ENCODE data around the gene DIP2C.

The DIP2C gene

GRCh38 chr10:556971-557637 is 132.4 kb downstream of the DIP2C start:
- FAIRE-seq (no peak), DNase-seq (ENCODE audit: insufficient read length) (no peak)
- TF ChIP-seq POLR2A (IDR thresholded peaks at IDR 0.05; ENCODE audit: low read depth, low read length) = no peak
- TF ChIP-seq TAF1 (IDR thresholded peaks at IDR 0.05; ENCODE audit: borderline replicate concordance, low read depth, low read length) = no peak
- no peak for TF ChIP-seq POLR2AphosphoS5 (IDR thresholded peaks at IDR 0.05; ENCODE audit: low read depth, low read length)

GRCh38 chr10:555682-556350 is 133.7 kb downstream of the DIP2C start:
- no peak for TF ChIP-seq POLR2A (IDR thresholded peaks at IDR 0.05; ENCODE audit: low read depth, low read length)
- TF ChIP-seq POLR2AphosphoS5 (IDR thresholded peaks at IDR 0.05; ENCODE audit: low read depth, low read length) = no peak
- no peak for TF ChIP-seq TAF1 (IDR thresholded peaks at IDR 0.05; ENCODE audit: borderline replicate concordance, low read depth, low read length)
- no peak for DNase-seq (ENCODE audit: insufficient read length)
- no peak for FAIRE-seq

GRCh38 chr10:555281-555680 is 134.2 kb downstream of the DIP2C start:
- no peak for DNase-seq (ENCODE audit: insufficient read length)
- no peak for FAIRE-seq
- TF ChIP-seq POLR2AphosphoS5 (IDR thresholded peaks at IDR 0.05; ENCODE audit: low read depth, low read length) (no peak), POLR2A (IDR thresholded peaks at IDR 0.05; ENCODE audit: low read depth, low read length) (no peak), TAF1 (IDR thresholded peaks at IDR 0.05; ENCODE audit: borderline replicate concordance, low read depth, low read length) (no peak)

- FAIRE-seq (no peak), DNase-seq (ENCODE audit: insufficient read length) (no peak)
- TF ChIP-seq POLR2A (IDR thresholded peaks at IDR 0.05; ENCODE audit: low read depth, low read length) = no peak
- no peak for TF ChIP-seq TAF1 (IDR thresholded peaks at IDR 0.05; ENCODE audit: borderline replicate concordance, low read depth, low read length)
- TF ChIP-seq POLR2AphosphoS5 (IDR thresholded peaks at IDR 0.05; ENCODE audit: low read depth, low read length) = no peak
Observed at GRCh38 chr10:554182-554848, 135.2 kb downstream of the DIP2C start.

GRCh38 chr10:553233-553632 is 136.2 kb downstream of the DIP2C start:
- DNase-seq (ENCODE audit: insufficient read length) = no peak
- TF ChIP-seq POLR2AphosphoS5 (IDR thresholded peaks at IDR 0.05; ENCODE audit: low read depth, low read length) (no peak), POLR2A (IDR thresholded peaks at IDR 0.05; ENCODE audit: low read depth, low read length) (no peak), TAF1 (IDR thresholded peaks at IDR 0.05; ENCODE audit: borderline replicate concordance, low read depth, low read length) (no peak)
- FAIRE-seq = no peak

GRCh38 chr10:552679-553078 is 136.8 kb downstream of the DIP2C start:
- no peak for TF ChIP-seq POLR2A (IDR thresholded peaks at IDR 0.05; ENCODE audit: low read depth, low read length)
- no peak for TF ChIP-seq POLR2AphosphoS5 (IDR thresholded peaks at IDR 0.05; ENCODE audit: low read depth, low read length)
- TF ChIP-seq TAF1 (IDR thresholded peaks at IDR 0.05; ENCODE audit: borderline replicate concordance, low read depth, low read length) = no peak
- FAIRE-seq (no peak), DNase-seq (ENCODE audit: insufficient read length) (no peak)

- no peak for TF ChIP-seq TAF1 (IDR thresholded peaks at IDR 0.05; ENCODE audit: borderline replicate concordance, low read depth, low read length)
- TF ChIP-seq POLR2AphosphoS5 (IDR thresholded peaks at IDR 0.05; ENCODE audit: low read depth, low read length) = no peak
- TF ChIP-seq POLR2A (IDR thresholded peaks at IDR 0.05; ENCODE audit: low read depth, low read length) = no peak
- DNase-seq (ENCODE audit: insufficient read length) (no peak), FAIRE-seq (no peak)
Observed at GRCh38 chr10:551373-552252, 137.9 kb downstream of the DIP2C start.

GRCh38 chr10:550665-551372 is 138.6 kb downstream of the DIP2C start:
- FAIRE-seq (no peak), DNase-seq (ENCODE audit: insufficient read length) (no peak)
- no peak for TF ChIP-seq POLR2A (IDR thresholded peaks at IDR 0.05; ENCODE audit: low read depth, low read length)
- no peak for TF ChIP-seq POLR2AphosphoS5 (IDR thresholded peaks at IDR 0.05; ENCODE audit: low read depth, low read length)
- TF ChIP-seq TAF1 (IDR thresholded peaks at IDR 0.05; ENCODE audit: borderline replicate concordance, low read depth, low read length) = no peak

- DNase-seq (ENCODE audit: insufficient read length) (no peak), FAIRE-seq (no peak)
- no peak for TF ChIP-seq POLR2A (IDR thresholded peaks at IDR 0.05; ENCODE audit: low read depth, low read length)
- TF ChIP-seq POLR2AphosphoS5 (IDR thresholded peaks at IDR 0.05; ENCODE audit: low read depth, low read length) = no peak
- no peak for TF ChIP-seq TAF1 (IDR thresholded peaks at IDR 0.05; ENCODE audit: borderline replicate concordance, low read depth, low read length)
Observed at GRCh38 chr10:549391-549790, 140.1 kb downstream of the DIP2C start.

- DNase-seq (ENCODE audit: insufficient read length) (no peak), FAIRE-seq (no peak)
- no peak for TF ChIP-seq TAF1 (IDR thresholded peaks at IDR 0.05; ENCODE audit: borderline replicate concordance, low read depth, low read length)
- no peak for TF ChIP-seq POLR2AphosphoS5 (IDR thresholded peaks at IDR 0.05; ENCODE audit: low read depth, low read length)
- no peak for TF ChIP-seq POLR2A (IDR thresholded peaks at IDR 0.05; ENCODE audit: low read depth, low read length)
Observed at GRCh38 chr10:548238-548901, 141.1 kb downstream of the DIP2C start.

Data from GM12892 (cell line).